GM23248 (cell line): ENCODE data around the gene NOXO1. TPM values are rescaled to one million over a fixed set of nuclear protein-coding genes. Genes with fewer than 3 reads are reported as not detected.

ENCODE experiments used
- DNase-seq: peaks from one replicate; pipeline ENCODE4 v3.0.0-alpha.2; 2015
- H2AFZ ChIP-seq: fragments of 200-600 bp; sonication (generic); 2 replicates; pipeline ENCODE4 v1.6.1; 2016; ENCODE audit warnings: antibody characterized with exemption
- H3F3A ChIP-seq: fragments of 200-600 bp; sonication (generic); 2 replicates; pipeline ENCODE4 v1.6.1; 2016; ENCODE audit warnings: mild to moderate bottlenecking, antibody characterized with exemption, mixed run types; ENCODE audit not compliant: insufficient read depth
- H3K27ac ChIP-seq: fragments of 200-600 bp; sonication (generic); 2 replicates; pipeline ENCODE4 v1.5.1; 2016; ENCODE audit warnings: mild to moderate bottlenecking
- H3K27me3 ChIP-seq: fragments of 200-600 bp; sonication (generic); replicated peaks from 2 replicates; pipeline ENCODE4 v1.6.1; 2016; ENCODE audit warnings: mild to moderate bottlenecking; ENCODE audit not compliant: insufficient read depth
- H3K36me3 ChIP-seq: fragments of 200-600 bp; sonication (generic); 2 replicates; pipeline ENCODE4 v1.6.1; 2016; ENCODE audit warnings: low read depth, mild to moderate bottlenecking
- H3K4me1 ChIP-seq: fragments of 200-600 bp; sonication (generic); 2 replicates; pipeline ENCODE4 v1.6.1; 2016; ENCODE audit warnings: mild to moderate bottlenecking; ENCODE audit not compliant: insufficient read depth
- H3K4me2 ChIP-seq: fragments of 200-600 bp; sonication (generic); one replicate; pipeline ENCODE4 v1.6.1; 2016; ENCODE audit warnings: mild to moderate bottlenecking; ENCODE audit not compliant: unreplicated experiment
- H3K4me3 ChIP-seq: fragments of 200-600 bp; sonication (generic); 2 replicates; pipeline ENCODE4 v1.5.1; 2016; ENCODE audit warnings: mild to moderate bottlenecking
- H3K79me2 ChIP-seq: fragments of 200-600 bp; sonication (generic); 2 replicates; pipeline ENCODE4 v1.6.1; 2016; ENCODE audit warnings: mild to moderate bottlenecking; ENCODE audit not compliant: insufficient read depth
- H3K9ac ChIP-seq: fragments of 200-600 bp; sonication (generic); 2 replicates; pipeline ENCODE4 v1.6.1; 2016; ENCODE audit warnings: mild to moderate bottlenecking
- H3K9me2 ChIP-seq: fragments of 200-600 bp; sonication (generic); 2 replicates; pipeline ENCODE4 v1.6.1; 2016; ENCODE audit warnings: mixed run types, mild to moderate bottlenecking, moderate library complexity; ENCODE audit not compliant: insufficient read depth
- H3K9me3 ChIP-seq: fragments of 200-600 bp; sonication (generic); one replicate; pipeline ENCODE4 v1.6.1; 2017; ENCODE audit warnings: low read depth
- H4K20me1 ChIP-seq: fragments of 200-600 bp; sonication (generic); 2 replicates; pipeline ENCODE4 v1.6.0; 2016; ENCODE audit not compliant: insufficient read depth
- EZH2 ChIP-seq: fragments of 200-600 bp; sonication (generic); IDR thresholded peaks from 2 replicates; pipeline ENCODE4 v1.6.1; 2018; ENCODE audit warnings: antibody characterized with exemption, mild to moderate bottlenecking; ENCODE audit not compliant: insufficient read depth, poor library complexity, severe bottlenecking
- EZH2phosphoT487 ChIP-seq: fragments of 200-600 bp; sonication (generic); IDR thresholded peaks from 2 replicates; pipeline ENCODE4 v1.6.1; 2018; ENCODE audit warnings: antibody characterized with exemption, moderate library complexity, mild to moderate bottlenecking, low read depth; ENCODE audit not compliant: insufficient read depth
- WGBS, 2 experiments: methylation state at CpG; one replicate each; pipeline ENCODE4 v1.1.6; 2015 to 2017; ENCODE audit warnings: low lambda C conversion rate in 2 of 2, low coverage in 1 of 2; ENCODE audit errors: missing lambda C conversion rate in 2 of 2; 5-methylcytosine and 5-hydroxymethylcytosine counted together
- in situ Hi-C: fragments of 300-500 bp; cut with MboI; formaldehyde crosslinking; loops from 2 replicates; pipeline ENCODE4 v1.15.0; 2020
- polyA plus RNA-seq: library from polyadenylated mRNA; unstranded; fragments of >200 nt; fragmentation: Nextera tagmentation; extraction: Ambion mirVana; gene quantifications from 2 replicates; pipeline ENCODE4 v1.2.1, GENCODE V29; 2016
- total RNA-seq: library from RNA; depleted of rRNA; stranded (reverse); fragments of >200 nt; shearing (Covaris generic); gene quantifications from 2 replicates; pipeline ENCODE4 v1.2.3, GENCODE V29; 2014

The NOXO1 gene
- total and polyA plus RNA-seq, 2 experiments from 2014 or later = 0.23 TPM; not detected in 1

DNA sequence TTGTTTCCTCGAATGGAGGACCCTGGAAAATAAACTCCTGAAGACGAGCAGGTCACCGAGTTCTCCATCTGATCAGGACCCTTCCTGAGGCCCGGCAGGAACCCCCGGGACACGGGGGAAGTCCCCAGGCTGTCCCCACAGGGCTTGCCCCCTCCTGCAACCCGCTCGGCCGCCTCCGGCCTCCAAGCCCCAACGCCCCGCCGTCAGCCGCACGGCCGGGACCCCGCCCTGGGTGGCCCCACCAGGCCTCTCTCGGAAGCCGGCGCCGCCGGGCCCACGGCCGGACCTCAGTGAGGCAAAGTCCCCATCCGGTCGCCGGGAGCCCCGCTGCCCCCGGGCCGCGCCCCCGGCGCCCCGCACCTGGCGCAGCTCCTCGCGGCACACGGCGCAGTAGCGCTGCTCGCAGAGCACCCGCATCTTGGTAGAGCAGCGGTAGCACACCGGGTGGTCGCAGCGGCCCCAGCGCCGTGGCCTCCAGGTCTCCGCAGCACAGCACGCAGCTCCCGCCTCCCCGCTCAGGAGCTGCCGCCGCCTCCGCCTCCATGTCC, 28.0 kb upstream of the NOXO1 start:
- H4K20me1 ChIP-seq = peaks cover 11% of the 10 kb centered on the region; the same call in 1 of the 2 replicates
- DNase-seq = peak; percentile 45
- TF ChIP-seq EZH2 (no peak), EZH2phosphoT487 (no peak)
- H3K27me3 ChIP-seq = no peaks in the 10 kb centered on the region
- WGBS, 2 experiments = 1% methylated on average over 14 to 49 of the region's 55 CpGs
- peaks cover 17% of the 10 kb centered on the region for H3F3A ChIP-seq
- peak overlapping the region; percentile 91 for H3K9ac ChIP-seq
- peak overlapping the region; percentile 85 for H3K4me3 ChIP-seq
- in situ Hi-C loops = no loop called here
- H3K9me3 ChIP-seq = no peaks in the 10 kb centered on the region
- no peaks in the 10 kb centered on the region for H3K36me3 ChIP-seq
- H3K9me2 ChIP-seq = no peaks in the 10 kb centered on the region
- H3K4me2 ChIP-seq = peak overlapping the region; percentile 97
- H3K79me2 ChIP-seq = peaks cover 65% of the 10 kb centered on the region
- H2AFZ ChIP-seq = 0 out of 2 replicates have a peak overlapping the region, but pooled peaks have one; percentile 2
- H3K4me1 ChIP-seq = peaks cover 18% of the 10 kb centered on the region
- peak overlapping the region; percentile 93 for H3K27ac ChIP-seq

DNA sequence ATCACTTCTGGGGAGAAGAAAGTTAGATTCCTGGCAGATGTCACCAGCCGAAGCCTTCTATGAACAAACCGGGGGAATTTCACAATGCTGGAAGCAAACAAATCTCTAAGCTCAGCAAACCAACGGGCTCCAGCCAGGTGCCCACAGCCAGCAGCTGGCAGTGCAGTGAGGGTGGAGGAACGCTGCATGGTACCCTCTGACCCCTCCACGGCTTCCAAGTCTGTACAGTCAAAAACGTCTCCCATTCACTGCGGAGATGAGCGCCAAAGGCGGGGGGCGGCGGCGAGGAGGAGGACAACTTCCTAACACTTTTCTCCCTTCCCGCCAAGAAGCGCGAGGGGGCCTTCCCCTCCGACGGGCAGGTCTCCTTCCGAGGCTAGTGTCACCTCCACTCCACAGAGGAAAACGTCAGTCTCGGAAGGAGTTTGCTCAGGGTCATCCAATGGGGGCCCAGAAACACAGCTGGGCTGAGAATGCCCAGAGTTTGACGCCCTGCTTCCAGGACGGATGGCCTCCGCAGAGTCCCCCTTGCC, 27.4 kb upstream of the NOXO1 start:
- WGBS, 2 experiments = 1% methylated on average over 23 of the region's 23 CpGs
- Histone ChIP-seq H3K9me3 (no peaks in the 10 kb centered on the region), H3K27ac (peak overlapping the region; percentile 93), H3K79me2 (peaks cover 70% of the 10 kb centered on the region), H3K4me2 (peak overlapping the region; percentile 97), H3K9ac (peak overlapping the region; percentile 91), H3F3A (peaks cover 17% of the 10 kb centered on the region), H4K20me1 (peaks cover 11% of the 10 kb centered on the region; the same call in 1 of the 2 replicates), H3K4me1 (peaks cover 18% of the 10 kb centered on the region), H3K27me3 (no peaks in the 10 kb centered on the region), H3K36me3 (no peaks in the 10 kb centered on the region), H3K9me2 (no peaks in the 10 kb centered on the region), H2AFZ (0 out of 2 replicates have a peak overlapping the region, but pooled peaks have one; percentile 2), H3K4me3 (peak overlapping the region; percentile 85)
- in situ Hi-C loops = no loop called here
- peak; percentile 84 for DNase-seq
- TF ChIP-seq EZH2 = no peak
- TF ChIP-seq EZH2phosphoT487 = no peak

DNA sequence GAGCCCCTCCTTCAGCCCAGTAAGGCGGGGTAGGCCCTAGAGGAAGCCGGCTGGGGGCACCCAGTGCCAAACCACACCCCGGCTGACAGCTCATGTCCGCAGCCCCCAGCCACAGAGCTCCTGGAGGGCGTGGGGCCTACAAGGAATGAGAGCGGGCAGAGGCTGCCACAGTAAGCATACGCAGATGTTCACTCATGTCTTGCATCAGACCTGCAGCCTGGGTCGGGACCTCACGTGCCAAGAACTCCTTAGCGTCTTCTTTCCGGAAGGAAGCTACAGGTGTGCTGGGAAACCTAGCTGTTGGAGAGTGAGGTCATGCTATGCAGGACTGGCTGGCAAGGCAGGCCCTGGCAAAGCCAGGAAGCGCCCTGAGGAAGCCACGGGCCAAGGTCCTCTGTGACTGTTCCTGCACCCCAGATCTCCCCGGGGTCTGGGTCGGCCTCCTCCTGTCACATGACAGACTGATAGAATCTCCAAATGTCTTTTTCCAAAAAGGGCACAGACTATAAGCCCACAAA, 26.8 kb upstream of the NOXO1 start:
- no peak overlapping the region for H2AFZ ChIP-seq
- H3K4me1 ChIP-seq = peaks cover 21% of the 10 kb centered on the region
- peak; percentile 96 for DNase-seq
- H3K4me3 ChIP-seq = peak overlapping the region; percentile 85
- no peaks in the 10 kb centered on the region for H3K9me3 ChIP-seq
- peaks cover 17% of the 10 kb centered on the region for H3F3A ChIP-seq
- H3K79me2 ChIP-seq = peaks cover 77% of the 10 kb centered on the region
- H3K36me3 ChIP-seq = no peaks in the 10 kb centered on the region
- H4K20me1 ChIP-seq = peaks cover 11% of the 10 kb centered on the region; the same call in 1 of the 2 replicates
- H3K27me3 ChIP-seq = no peaks in the 10 kb centered on the region
- H3K27ac ChIP-seq = peak overlapping the region; percentile 93
- peak overlapping the region; percentile 97 for H3K4me2 ChIP-seq
- H3K9ac ChIP-seq = peak overlapping the region; percentile 91
- H3K9me2 ChIP-seq = no peaks in the 10 kb centered on the region
- TF ChIP-seq EZH2phosphoT487 (no peak), EZH2 (no peak)
- WGBS, 2 experiments = 5 to 8% methylated on average over 15 of the region's 15 CpGs
- in situ Hi-C loops = no loop called here

DNA sequence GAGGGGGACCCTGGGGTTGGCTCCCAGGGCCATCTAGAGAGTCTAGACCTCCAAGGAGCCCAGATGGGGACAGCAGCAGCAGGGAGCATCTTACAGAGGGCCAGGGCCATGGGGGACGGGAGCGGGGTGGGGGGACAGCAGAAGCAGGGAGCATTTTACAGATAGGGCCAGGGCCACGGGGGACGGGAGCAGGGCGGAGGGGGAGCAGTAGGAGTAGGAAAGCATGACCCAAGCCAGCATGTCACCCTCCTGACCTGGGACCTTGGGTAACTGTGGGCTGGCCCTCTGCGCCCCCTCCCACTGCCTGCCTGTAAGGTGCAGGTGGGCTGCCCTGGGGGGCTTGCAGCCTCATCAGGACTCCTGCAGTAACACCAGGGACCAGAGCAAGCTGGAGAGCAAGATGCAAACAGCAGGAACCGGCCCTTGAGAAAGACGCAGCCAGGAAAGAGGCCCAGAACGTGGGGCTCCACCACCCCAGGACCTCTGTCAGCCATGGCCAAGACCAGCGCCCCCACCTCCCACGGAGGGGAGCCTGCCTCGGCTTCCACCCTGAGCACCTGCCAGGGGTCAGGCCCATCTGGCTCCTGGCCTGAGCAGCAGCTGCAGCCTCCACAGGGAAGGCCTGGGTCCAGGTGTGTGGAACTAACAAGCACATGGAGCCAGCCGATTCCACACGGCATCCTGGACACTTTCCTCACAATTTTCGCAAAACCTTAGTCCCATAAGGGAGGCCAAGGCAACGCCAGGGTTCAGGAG, 26.0 kb upstream of the NOXO1 start:
- H3K9me3 ChIP-seq = no peaks in the 10 kb centered on the region
- 58 to 64% methylated on average over 15 to 16 of the region's 16 CpGs for WGBS, 2 experiments
- H3K4me3 ChIP-seq = peak overlapping the region; percentile 85
- peaks cover 11% of the 10 kb centered on the region; the same call in 1 of the 2 replicates for H4K20me1 ChIP-seq
- no peaks in the 10 kb centered on the region; the same call in 1 of the 2 replicates for H3K36me3 ChIP-seq
- peak overlapping the region; percentile 91 for H3K9ac ChIP-seq
- TF ChIP-seq EZH2 (no peak), EZH2phosphoT487 (no peak)
- H3K27ac ChIP-seq = peak overlapping the region; percentile 93
- in situ Hi-C loops = no loop called here
- H3K79me2 ChIP-seq = peaks cover 85% of the 10 kb centered on the region
- no peak for DNase-seq
- H3F3A ChIP-seq = peaks cover 17% of the 10 kb centered on the region
- no peaks in the 10 kb centered on the region for H3K9me2 ChIP-seq
- no peaks in the 10 kb centered on the region for H3K27me3 ChIP-seq
- H2AFZ ChIP-seq = no peak overlapping the region
- H3K4me1 ChIP-seq = peaks cover 21% of the 10 kb centered on the region
- H3K4me2 ChIP-seq = peak overlapping the region; percentile 97
